ENCODE measurements around the gene TSGA10.

GRCh38 chr2:99096728-99097127, 58.0 kb downstream of the TSGA10 start:
- TF ChIP-seq CTCF (IDR thresholded peaks at IDR 0.05): no peak
- TF ChIP-seq POLR2A (IDR thresholded peaks at IDR 0.05): no peak

Data from lower leg skin (tissue), 3 donors.